GM19467 (cell line): ENCODE measurements around the gene CIB1.

Source experiments
- ATAC-seq: cut with Tn5 transposase; IDR thresholded peaks from one replicate; pipeline ENCODE4 v1.9.1; 2021; ENCODE audit warnings: mild to moderate bottlenecking, moderate library complexity; ENCODE audit not compliant: unreplicated experiment

The CIB1 gene

DNA sequence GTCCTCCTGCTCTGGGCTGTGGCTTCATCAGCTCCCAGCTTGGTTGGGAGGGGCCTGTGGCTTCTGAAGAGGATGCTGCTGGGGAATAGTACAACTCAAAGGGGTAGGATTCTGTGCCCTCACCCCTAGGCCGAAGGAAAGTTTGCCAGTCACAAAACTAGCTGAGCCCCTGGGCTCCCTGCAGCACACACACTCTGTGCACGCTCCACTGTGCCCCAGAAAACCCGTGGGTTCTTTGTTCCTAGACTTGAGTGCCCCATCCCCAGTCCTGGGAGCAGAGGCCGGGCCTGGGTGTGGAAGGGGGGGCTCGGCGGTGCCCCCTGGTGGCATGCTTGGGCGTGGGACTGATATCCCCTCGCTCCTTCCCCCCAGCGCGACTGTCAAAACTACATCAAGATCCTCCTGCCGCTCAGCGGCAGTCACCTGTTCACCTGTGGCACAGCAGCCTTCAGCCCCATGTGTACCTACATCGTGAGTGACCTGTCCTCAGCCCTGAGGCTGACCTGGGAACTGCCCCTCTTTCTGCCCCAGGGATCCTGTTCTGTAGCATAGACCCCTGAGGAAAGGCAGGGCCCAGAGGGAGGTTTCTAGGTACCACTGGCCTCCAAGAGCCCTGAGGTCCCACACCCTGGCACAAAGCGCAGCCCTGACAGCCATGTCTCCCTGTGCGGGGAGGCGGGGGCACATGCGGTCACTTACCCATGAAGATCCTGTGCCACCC, 14.2 kb downstream of the CIB1 start:
- no peak for ATAC-seq

DNA sequence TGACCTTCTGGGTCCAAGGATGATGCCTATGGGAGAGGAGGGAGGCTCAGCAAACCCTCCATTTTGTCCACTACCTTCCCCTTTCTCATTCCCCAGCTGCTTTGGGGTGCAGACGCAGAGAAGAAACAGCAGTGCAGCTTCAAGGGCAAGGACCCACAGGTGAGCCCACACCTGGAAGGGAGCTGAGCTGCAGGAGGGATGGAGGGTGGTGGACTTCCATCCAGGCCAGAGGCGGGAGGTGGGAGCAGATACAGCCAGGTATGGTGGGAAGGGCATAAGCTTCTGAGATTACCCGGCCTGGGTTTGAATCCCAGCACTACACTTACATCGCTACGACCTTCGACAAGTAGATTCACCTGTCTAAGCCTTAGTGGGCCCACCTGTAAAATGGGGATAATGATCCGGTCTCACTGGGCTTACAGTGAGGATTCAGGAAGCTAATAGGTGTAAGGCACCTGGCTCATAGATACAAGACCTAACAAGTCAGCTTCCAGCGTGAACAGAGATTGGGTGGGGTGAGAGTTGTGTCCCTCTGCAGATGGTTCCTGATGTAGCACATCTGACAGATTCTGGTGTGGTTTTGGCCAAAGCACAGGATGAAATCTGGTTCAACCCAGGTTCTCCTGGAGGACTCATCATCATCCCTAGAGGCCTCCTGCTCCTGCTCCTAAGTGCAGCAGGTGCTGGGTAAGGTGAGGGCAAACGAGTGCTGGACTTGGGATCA, 15.9 kb downstream of the CIB1 start:
- ATAC-seq = no peak

DNA sequence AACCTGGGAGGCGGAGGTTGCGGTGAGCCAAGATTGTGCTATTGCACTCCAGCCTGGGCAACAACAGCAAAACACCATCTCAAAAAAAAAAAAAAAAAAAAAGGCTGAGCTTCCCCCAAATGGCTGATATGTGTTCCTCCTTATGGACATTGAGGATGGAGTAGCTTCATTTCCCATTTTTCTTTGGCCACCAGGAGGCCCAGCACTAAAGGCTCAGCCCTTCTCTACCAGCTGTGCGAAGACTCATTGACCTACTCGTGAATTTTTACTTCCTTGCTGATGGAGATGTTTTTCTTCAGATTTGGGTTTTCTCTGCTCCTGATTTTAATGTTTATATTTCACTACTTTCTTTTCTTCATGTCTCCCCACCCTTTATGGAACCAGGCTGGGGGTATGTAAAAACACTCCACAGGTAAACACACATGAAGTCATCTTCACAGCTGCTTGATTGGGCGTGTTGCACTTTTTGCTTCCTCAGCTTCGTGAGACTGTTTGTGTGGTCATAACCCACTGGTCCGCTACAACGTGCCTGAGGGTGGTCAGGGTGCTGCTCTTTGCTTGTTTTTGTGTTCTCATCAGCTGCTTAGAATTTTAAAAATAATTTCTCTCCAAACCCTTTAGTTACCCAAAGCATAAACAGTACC, 19.1 kb downstream of the CIB1 start:
- ATAC-seq = no peak

DNA sequence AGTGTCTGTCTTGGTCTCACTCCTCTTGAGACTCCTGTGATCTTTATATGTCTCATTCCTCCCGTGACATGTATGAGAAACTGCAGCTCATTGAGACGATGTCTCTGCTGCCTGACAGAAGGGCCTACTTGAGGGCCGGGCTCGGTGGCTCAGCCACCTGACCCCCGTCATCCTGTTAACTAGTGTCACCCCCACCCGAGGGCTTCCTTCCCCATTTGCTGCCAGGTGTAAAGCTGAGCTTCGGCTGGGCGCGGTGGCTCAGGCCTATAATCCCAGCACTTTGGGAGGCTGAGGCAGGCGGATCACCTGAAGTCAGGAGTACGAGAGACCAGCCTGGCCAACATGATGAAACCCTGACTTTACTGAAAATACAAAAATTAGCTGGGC, 19.9 kb downstream of the CIB1 start:
- ATAC-seq = no peak

DNA sequence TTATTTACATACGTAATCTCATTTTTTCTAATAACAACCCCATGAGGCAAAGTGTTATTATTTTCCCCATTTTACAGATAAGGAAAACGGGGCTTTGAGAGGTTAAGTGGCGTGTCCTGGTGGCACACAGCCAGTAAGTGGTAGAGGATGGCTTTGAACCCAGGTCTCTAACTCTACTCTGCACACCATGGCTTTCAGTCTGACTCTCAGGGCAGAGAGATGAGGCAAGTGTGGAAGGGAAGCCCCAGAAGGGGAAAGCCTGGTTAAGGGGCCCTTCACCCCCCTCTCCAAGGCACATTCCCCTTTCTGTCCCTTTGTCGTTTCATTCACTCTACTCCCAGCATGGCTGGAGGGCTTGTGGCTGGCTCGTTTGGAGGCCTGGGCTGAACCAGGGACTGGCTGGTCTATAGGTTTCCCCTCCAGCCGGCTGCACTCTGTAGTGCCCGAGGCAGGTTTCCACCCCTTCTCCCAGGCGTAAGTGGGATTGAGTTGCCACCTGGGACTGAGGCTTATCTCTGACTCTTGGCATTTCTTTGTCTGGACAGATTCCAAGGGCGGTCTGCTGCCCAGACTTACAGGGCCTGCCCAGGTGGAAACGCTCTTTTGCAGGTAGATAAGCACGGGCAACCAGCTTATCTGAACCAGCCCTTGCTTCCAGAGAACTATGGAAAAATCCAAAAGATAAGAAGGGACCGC, 20.5 kb downstream of the CIB1 start:
- ATAC-seq = no peak

DNA sequence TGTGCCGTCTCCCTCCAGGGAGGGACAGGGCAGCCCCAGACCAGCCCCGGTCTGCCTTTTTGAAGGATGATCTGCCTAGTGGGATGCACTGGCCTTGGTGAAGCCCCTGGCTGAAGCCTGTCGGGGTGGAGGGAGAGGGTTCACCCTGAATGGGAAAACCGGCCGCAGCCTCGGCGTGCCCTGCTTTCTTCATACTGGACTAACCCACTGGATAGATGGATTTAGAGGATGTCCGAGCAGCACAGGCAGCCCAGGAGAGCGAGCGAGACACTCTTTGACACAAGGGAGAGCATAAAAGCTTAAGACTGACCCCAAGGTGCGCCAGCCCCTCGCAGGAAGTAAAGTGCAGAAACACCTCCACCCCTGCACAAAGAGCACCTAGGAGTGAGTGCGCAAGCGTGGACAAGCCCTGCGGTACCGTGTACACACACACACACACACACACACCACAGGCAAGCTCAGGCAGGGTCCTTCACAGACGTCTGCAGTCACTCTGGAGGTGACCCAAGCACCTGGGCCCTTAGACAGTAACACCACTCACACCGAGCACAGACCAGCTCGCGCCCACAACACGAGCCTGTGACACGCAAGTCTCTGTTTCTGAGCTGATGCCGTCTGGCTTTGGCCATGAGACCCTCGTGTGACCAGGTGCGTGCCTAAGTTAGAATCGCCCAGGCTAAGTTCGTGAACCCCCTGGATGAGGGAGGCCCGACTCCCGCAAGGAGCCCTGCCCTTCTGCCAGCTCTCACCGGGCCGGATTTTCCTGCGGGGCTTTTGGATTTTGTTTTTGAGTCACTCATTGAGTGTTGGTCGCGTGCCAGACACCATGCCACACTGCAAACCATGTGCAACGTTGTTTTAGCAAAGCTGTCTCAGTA, 21.3 kb downstream of the CIB1 start:
- no peak for ATAC-seq

DNA sequence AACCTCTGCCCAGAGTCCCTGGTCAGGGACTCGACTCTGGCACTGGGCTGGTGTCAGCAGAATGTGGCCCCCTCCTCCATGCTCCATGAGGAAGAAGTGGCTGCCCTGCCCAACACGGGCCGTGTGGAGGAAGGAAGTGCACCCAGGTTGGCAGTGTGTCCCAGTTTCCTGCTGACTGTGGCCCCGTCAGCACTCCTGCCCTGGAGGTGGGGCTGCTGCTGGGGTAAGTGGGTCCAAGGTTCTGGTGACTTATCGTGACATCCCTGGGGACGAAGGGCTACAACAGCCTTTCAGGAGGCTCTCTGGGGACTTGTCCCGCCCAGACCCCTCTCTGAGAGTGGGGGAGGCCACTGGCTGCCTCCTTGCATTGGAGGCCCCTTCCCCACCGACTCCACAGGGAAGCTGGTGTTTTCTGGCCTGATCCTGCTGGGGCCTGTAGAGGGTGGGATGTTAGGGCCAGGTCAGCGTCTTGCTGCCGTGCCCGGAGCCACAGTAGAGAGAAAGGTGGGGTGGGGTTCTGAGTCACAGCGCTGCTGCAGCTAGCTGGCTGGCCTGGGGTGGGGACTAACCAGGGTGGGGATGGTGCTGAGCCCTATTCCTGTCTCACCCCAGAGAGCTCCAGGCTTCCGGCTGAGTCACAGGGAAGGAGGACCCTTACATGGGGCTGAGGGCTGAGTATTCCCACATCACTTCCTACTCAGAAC, 22.1 kb downstream of the CIB1 start:
- ATAC-seq = no peak

DNA sequence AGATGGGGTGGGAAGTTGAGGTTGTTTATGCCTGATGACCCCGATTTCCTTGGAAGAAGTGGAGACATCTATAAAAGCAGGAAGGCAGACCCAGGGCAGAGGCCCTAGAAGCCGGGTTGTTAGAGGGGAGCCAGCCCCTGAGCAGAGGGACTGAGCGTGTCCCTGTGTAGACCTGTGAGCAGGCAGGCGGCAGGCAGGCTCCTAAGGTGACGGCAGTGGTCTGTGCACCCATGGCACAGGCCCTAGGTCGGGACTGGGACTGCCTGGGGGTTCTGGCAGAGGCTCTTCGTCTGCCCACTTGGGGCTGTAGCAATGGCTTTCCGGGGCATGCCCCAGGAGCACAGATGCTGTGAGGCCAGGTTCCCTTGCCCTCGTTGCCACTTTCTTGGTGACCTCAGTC, 22.7 kb downstream of the CIB1 start:
- ATAC-seq = no peak

DNA sequence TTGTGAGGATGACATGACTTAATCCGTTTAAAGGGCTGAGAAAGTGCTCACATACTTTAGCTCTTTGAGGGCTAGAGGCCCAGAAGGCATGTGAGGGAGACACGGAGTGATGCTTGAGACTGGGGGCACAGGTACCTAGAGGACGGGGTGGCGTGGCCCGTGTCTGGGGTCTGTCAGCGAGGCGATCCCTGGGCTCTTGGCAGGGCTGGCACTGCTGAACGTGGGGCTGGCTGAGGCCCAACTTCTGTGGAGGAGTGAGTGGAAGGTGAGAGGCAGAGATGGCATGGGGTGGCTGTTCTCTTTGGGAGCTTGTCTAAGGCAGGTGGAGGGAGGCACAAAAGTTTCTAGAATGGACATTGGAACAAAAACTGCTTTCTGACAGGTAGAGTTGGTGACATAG, 23.1 kb downstream of the CIB1 start:
- ATAC-seq = no peak

DNA sequence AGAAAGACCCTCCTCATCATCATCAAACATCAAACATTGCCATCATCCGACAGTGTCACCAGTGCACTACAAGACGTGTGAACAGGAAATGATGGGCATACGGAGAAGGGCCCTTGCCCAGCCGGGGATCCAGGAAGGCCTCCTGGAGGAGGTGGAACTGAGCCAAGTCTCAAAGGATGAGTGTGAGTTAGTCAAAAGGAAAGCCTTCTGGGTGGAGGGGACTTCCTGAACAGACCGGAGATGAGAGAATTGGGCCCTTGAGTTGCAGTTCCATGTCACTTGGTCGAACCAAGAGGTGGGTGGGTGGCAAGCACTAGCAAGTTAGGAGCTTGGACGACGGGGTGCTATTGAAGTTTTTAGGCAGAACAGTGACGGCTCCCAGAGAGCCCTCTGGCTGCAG, 24.1 kb downstream of the CIB1 start:
- ATAC-seq = no peak

DNA sequence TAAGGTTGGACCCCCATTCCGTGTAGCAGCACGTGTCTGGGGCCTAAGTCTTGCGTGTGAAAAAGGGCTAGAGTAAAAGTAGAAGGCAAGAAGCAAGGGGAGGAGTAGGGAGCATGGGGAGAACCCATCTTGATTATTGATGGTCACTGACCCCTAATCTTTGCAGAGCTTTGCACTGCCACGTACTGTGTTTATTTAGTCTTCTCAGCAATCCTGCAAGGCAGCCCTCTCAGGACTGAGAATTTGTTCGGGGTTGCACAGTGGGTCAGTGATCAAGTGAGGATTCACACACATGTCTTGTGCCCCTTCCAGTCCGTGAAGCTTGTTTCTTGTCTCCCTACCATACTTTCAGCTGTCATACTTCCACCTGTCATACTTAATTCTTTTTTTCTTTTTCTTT, 25.4 kb downstream of the CIB1 start:
- ATAC-seq = no peak

DNA sequence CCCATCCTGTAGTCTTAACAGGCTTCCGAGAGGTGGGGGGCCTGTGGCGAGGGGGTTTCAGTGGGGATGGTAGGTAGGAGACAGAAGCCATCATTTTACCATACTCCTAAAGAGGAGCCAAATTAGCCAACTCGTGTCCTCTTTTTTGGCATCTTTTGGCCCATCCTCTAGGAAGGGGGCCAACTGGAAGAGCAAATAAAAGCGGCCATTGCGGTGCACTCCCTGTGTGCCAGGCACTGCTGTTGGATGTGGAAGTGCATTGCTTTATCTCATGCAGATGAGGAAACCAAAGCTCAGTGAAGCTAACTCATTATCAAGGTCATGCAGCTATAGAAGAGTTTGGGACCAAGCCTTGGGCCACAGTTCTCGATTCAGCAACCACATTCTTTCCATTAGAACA, 26.5 kb downstream of the CIB1 start:
- no peak for ATAC-seq

DNA sequence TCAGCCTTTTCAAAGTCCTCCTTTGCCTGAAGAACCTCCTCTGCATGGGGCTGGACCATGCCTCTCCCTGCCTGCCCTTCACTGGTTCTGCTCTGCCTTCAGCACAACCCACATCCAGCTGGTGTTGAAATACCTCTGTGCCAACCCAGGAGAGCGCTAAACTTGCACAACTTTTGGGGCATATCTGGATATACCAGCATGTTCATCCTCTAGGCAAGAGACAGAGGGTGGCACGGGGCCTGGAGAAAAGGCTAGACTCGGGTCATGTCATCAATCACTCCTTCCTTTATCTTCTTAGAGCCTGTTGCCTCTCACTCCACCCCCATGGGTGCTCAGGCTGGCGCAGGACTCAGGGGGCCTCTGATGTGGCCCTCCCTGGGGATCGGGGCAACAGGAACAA, 27.9 kb downstream of the CIB1 start:
- no peak for ATAC-seq

DNA sequence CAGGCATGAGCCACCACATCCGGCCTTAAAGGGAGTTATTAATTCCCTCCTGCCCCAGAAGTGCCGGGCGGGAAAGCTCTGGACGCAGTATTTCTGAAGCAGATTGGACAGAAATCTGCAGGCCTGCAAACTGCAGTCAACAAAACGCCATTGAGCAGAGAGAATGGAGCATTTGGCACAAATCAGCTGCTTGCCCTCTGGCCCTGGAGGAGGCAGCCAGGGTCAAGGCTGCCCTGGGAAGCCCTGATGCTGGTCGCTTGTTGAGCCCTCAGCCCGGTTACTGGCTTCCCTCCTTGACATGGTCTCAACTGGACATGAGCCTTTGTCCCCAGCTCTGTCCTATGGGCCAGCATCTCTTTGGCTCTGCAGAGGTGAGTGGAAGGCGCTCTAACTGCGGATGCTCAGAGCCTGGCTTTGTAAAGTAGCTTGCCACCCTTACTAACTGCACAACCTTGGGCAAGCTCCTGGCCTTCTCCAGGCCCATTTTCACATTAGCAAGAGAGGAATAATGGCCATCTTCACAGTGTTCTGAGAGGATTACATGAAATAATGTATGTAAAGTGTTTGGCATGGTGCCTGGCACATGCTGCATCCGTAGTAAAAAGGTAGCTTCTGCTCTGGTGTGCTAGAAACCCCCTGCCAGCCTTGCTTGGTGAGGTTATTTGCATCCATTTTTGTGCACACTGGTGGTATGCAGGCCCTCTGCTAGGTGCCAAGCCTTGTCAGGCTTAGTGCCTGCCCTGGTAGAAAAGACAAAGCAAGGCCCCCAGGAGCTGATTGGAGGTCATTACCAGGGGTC, 28.5 kb downstream of the CIB1 start:
- no peak for ATAC-seq

DNA sequence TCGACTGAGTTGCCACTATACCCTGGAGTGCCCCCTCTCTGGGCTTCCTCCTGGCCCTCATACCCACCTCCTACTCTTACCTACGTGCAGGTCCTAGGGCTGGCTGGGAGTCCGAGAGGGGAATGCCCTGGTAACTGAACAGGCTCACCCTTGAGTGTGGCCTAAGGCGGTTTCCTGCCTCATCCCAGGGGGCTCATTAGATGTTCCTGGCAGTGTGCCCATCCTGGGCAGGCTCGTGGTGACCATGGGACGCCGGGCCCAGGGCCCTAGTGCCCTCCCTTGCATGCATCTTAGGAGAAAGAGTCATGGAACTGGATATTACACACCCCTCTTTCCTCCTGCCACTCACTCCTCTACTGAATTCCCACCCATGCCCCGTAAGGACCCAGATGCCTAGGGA, 29.8 kb downstream of the CIB1 start:
- ATAC-seq = no peak

DNA sequence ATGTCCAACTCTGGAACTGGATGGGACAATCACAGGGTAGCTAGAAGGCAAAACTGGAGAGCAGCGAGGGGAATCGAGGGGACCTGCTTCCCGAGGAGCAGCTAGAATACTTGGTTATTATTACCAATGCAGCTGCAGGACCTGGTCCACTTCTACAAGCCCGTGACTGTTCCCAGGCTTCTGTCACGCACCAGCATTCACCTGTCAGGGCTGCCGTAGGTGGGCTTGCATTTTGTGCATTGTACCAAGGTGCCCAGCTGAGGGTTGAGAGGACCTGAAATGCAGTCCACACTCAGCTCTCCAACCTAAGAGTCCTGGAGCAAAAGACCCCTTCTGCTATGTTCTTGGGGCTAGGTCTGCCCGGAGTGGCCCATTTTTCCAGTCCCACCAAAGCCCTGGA, 30.3 kb downstream of the CIB1 start:
- no peak for ATAC-seq

DNA sequence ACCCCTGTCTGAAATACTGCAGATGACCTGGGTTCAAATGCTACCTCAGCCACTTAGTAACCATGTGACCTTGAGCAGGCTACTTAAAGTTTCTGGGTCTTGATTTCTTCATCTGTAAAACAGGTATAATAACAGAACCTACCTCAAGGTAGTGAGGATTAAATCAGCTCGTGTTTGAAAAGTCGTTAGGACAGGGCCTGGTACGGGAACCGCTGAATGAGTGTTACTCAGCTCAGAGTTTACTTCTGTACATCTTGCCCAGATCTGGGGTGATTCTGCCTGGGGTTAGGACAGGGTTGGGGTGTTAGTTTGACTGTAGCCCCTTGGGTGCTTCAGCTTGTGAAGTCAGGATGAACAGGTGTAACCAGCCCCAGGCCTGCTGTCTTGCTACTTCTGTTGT, 30.8 kb downstream of the CIB1 start:
- ATAC-seq = no peak

DNA sequence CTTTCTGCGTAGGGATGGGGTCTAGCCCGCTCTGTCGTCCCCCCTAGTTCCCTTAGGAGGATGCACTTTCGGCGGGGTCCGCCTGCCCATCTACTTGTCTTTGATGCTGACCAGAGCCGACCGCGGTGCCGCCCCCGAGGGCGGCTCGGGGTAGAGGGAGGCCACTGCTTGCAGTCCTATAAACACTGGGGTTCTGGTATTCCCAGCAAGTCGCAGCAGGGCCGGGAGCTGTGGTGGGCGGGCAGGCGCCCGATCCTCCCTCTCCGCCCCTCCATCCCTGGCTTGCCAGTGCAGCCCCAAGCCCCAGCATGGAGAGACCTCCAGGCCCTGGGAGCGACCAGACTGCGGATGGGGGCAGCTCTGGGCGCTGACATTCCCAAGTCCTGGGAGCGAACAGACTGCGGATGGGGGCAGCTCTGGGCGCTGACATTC, 31.8 kb downstream of the CIB1 start:
- no peak for ATAC-seq
